ENCODE results near the gene P2RY6.

Gene P2RY6

DNA sequence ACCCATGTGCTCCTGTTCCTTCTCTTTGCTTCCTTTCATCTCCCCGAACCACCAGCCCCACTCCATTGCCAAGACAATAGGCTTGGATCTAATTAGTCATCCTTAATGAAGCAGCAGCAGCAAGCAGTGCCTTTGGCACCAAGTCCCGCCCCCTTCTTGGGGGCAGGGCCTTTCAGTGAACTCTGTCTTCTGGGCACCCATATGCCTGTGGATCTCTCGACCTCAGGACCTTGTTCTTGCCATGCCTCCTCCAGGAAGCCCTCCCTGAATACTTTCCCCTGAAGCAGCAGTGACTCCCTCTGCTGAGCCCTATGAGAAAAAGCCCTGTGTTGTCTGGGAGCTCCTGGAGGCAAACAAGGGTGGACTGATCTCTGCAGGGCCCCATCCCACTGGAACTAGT, 68.0 kb downstream of the P2RY6 start:
- DNase-seq, result no peak

DNA sequence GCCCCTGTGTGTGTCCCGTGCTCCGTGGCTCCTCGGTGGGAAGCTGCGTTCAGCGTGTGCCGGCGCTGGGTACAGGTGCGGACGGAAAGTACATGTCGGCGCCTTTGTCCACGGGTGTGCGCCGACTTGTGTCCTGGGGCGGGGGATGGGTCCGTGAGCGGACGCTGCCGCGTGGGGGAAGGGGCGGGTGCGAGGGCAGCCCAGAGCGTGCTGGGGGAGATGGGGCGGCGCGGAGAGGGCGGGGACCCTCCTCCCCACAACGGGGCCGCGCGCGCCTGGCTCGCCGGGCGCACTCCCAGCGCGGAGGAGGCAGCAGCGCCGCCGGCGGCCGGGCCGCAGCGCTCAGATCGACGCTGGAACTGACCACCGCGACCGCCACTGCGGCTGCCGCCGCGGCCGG, 70.5 kb downstream of the P2RY6 start:
- no peak for DNase-seq

DNA sequence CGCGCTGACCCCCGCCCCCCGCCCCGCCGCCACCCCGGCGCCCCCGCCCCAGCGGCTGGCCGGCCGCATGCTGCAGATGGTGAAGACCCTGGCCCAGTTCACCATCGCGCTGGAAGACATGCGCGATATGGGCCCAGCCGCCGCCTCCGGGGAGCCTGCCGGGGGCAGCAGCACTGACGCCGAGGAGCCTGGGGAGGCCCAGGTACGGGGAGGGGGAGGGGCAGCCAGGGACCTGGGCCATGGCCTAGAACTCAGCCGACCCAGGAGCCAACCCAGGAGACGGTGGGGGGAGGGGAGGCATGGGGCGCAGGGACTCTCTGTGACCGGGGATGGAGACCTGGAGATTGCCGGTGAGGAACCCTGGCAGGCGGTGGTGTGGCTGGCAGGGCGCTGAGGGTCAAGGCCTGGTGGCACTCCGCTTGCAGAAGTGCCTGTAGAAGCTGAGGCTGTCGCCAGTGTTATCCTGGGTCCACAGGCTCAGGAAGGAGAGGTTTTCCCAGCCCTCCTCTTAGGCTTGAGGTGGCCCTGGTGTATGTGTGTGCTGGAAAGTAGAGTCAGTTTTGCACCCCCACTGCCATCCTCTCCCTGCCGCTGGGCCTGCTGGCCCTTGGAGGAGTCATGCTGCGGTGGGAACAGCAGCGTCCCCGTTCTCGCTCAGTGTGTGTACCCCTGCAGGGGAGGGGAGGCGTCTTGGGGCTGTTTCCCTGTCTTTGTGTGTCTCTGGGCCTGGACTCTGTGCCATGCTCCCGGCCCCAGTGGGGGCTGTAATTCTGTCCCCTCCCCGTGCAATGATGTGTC, 71.1 kb downstream of the P2RY6 start:
- DNase-seq, result no peak

DNA sequence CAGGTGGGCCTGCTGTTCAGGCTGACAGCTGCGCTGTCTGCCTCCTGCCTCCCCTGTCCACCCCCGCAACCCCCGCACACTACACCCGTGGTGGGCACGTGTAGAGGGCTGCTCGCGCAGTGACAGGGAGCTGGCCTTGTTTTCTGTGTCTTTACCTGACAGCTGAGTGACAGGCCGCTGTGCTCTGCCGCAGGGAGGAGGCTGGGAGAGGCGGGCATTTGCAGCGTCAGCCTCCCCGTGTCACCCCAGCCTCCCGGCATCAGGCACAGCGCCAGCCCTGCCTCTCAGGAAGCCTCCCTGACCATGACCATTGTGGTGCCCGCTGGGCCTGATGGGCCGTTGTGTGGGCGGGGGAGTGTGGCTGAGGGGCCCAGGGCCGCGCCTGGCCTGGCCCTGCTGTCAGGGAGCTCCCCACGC, 72.1 kb downstream of the P2RY6 start:
- no peak for DNase-seq

DNA sequence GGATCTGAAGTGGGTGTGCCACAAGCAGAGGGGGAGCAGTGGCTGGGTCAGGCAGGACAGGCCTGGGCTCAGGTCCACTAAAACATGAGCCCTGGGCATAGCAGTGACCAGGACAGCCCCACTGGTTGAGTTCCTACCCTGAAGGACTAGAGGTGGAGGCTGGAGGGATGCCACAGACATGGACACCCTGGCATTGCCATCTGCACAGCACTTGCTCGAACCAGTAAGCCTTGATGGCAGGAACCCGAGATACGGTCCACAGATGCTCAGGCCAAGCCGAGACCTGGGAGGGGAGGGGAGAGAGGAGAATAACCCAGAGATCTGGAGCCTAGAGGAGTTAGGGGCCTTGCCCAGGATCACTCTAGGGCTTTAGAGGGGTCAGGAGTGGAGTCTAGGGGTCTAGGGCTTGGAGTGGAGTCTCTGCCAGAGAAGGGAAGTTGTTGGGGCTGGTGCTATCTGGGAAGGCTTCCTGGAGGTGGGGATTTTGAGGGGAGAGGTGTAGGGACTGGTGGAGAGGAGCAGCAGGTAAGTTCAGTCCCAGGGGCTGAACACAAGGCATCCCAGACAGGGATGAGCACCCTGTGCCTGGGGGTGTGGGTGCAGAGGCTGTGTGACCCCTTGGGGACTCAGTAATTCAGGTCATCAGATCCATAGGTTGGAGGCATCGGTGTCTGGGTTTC, 73.5 kb downstream of the P2RY6 start:
- DNase-seq, result no peak

DNA sequence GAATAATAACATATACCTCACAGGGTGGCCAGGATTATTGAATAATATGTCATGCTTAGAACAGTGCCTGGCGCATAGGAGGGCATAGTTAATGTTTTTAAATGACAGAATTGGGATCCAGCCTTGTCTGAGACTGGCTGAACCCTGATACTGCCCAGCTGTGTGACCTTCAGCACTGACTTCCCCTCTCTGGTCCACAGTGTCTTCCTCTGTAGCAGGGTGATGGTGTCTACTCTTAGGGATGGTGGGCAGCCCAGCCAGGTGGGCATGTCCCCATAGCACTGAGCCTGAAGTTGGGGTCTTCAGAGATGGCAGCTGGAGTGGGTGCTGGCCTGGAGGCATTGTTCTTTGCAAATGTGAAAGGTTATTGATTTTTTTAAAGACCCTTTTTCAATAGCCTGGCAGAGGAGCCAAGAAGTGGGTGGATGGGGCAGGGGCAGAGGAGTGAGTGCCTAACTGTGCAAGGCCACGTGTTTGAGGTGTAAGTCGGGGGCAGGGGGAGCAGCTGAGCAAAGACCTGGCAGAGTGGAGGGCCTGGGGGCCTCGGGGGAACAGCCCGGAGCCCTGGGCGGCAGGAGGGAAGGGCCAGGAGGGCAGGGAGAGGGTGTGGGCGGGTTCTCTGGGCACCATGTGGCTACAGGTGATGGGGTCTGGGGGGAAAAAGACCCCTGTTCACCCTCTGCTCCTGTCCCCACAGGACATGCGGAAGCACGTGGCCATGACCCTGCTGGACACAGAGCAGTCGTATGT, 74.2 kb downstream of the P2RY6 start:
- DNase-seq, result no peak

DNA sequence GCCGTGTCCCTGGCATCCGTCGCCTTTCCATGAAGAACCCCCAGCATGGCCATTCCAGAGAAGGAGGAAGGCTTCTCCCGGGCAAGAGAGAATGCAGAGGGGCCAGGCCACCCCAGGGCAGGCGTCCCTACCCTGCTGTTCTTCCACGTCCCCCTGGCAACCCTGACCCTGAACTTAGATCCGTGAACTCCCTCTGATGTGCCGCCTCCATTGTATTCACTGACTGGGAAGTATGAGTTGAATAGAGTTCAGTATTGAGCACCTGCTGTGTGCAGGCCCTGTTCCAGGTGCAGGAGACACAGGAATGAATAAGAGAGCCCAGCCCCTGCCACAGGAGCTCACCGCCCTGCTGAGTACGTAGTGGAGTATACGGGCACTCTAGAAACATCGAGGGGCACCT, 74.9 kb downstream of the P2RY6 start:
- DNase-seq, result no peak

All from NCI-H1694 (cell line).